ENCODE measurements around the gene TMC6.

The TMC6 gene

DNA sequence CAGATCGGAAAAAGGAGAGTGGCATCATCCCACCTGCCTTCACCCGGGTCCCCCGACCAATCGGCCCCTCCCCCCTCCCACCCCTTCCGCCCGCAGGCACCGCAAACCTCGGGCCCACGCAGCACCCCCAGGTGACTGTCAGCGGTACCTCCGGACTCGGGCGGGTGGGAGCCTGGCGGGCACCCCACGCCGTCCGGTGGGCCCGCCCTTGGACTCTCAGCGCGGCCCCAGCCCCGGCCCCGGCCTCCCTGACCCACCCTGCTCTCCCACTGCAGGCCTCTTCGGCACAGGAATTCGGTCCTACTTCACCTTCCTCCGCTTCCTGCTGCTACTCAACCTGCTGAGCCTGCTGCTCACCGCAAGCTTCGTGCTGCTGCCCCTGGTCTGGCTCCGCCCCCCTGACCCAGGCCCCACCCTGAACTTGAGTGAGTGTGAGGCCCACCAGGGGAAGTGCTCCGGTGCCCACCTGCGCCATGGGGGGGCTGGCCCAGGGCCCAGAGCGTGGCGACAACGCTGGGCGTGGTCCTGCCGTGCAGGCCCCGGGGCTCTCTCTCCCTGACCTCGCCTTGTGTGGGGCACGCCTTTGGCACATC, 3.6 kb upstream of the TMC6 start:
- no peak for DNase-seq (ENCODE audit: low read depth)
- no peak overlapping the region for H3K4me3 ChIP-seq (ENCODE audit: control insufficient read depth, low read depth, low read length)

DNA sequence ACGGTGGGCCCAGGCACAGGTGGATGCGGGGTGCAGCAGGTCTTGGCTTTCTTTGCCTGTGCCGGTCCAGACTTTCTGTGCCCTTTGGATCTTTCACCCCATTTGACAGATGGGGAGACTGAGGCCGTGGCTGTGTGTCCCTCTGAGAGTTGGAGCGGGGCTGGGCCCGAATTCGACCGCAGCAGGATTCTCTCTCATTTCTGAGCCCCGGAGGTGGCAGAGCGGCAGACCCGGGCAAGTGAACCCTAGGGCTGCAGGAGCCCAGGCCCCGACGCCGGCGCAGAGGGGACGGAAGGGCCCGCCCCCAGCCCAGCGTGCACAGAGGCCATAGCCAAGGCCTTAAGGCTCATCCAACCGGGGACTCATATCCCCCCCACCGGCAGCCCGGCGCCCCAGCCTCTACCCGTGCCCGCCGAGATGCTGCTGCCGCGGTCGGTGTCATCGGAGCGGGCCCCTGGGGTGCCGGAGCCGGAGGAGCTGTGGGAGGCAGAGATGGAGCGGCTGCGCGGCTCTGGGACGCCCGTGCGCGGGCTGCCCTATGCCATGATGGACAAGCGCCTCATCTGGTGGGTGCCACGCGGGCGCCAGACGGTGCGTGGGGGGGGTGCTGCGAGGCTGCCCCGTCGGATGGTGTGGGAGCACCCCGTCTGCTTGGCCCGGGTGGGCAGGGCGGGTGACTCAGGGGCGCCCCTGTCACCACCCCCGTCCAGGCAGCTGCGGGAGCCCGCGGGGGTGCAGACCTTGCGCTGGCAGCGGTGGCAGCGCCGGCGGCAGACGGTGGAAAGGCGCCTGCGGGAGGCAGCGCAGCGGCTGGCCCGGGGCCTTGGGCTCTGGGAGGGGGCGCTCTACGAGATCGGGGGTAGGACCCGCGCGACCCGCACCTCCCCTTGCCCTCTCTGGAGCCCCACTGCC, 2.9 kb upstream of the TMC6 start:
- no peak for DNase-seq (ENCODE audit: low read depth)
- TF ChIP-seq, protein P1, sequence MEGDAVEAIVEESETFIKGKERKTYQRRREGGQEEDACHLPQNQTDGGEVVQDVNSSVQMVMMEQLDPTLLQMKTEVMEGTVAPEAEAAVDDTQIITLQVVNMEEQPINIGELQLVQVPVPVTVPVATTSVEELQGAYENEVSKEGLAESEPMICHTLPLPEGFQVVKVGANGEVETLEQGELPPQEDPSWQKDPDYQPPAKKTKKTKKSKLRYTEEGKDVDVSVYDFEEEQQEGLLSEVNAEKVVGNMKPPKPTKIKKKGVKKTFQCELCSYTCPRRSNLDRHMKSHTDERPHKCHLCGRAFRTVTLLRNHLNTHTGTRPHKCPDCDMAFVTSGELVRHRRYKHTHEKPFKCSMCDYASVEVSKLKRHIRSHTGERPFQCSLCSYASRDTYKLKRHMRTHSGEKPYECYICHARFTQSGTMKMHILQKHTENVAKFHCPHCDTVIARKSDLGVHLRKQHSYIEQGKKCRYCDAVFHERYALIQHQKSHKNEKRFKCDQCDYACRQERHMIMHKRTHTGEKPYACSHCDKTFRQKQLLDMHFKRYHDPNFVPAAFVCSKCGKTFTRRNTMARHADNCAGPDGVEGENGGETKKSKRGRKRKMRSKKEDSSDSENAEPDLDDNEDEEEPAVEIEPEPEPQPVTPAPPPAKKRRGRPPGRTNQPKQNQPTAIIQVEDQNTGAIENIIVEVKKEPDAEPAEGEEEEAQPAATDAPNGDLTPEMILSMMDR (conservative IDR thresholded peaks at IDR 0.05; ENCODE audit: control insufficient read depth, insufficient read depth, low read depth, low read length): no peak

More for the DNA sequence above, 3.6 kb upstream of the TMC6 start:
- TF ChIP-seq, protein P1 (conservative IDR thresholded peaks at IDR 0.05; ENCODE audit: control insufficient read depth, insufficient read depth, low read depth, low read length): no peak

DNA sequence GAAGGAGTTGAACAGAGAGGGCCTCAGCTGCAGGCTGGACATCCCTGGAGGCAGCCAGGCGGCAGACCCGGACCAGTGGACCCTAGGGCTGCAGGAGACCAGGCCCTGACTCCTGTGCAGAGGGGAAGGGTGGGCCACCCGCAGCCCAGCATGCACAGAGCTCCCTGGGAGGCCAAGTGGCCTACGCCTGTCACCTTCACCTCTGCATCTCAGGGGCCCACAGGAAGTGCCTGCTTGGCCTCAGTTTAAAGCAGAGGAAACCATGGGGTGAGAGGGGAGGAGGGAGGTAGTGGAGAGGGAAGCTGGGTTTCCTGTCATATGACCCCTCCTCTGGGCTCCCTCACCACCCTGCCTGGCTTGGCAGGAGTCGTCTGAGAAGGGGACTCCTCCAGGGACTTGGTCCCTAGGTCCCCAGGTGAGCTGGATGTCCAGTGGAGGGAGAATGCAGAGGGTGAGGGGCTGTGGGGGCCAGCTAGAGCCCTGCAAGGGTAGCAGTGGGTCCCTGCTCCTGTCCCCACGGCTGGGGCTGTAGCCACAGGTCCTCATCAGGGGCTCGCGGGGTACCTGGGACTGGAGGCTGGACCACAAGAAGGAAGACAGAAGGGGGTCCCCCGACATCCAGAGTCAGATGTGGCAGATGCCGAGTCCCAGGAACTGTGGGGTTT, 2.0 kb upstream of the TMC6 start, which contains the start of gene TMC8:
TMC8 (plus strand) TSS at position 335 of the 665 bp plus-strand sequence. CDS start 818 bp downstream, outside the sequence.
- H3K4me3 ChIP-seq (ENCODE audit: control insufficient read depth, low read depth, low read length): no peak within 1 kb of the TSS
- DNase-seq (ENCODE audit: low read depth): no peak

More for the DNA sequence above, 2.9 kb upstream of the TMC6 start:
- H3K4me3 ChIP-seq (ENCODE audit: control insufficient read depth, low read depth, low read length): no peak overlapping the region

DNA sequence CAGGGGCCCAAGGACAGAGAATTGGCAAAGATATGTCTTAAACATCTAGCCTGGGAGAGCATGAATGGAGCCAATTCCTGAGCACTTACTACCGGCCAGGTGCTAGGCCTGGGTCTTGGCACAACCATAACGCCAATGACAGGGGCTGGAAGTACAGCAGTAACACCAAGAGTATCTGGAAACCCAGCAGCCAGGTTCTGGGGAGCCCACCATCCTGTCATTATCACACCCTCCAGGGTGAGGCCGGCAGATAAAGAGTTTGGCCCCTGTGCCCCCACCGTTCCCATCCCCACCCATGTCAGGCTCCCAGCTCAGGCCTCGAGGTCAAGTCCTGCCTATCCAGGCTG, 1.5 kb upstream of the TMC6 start:
- no peak overlapping the region for H3K4me3 ChIP-seq (ENCODE audit: control insufficient read depth, low read depth, low read length)
- no peak for DNase-seq (ENCODE audit: low read depth)
- TF ChIP-seq, protein P1 (conservative IDR thresholded peaks at IDR 0.05; ENCODE audit: control insufficient read depth, insufficient read depth, low read depth, low read length): no peak

More for the DNA sequence above, 2.0 kb upstream of the TMC6 start, which contains the start of gene TMC8:
- TF ChIP-seq, protein P1 (conservative IDR thresholded peaks at IDR 0.05; ENCODE audit: control insufficient read depth, insufficient read depth, low read depth, low read length): no peak

DNA sequence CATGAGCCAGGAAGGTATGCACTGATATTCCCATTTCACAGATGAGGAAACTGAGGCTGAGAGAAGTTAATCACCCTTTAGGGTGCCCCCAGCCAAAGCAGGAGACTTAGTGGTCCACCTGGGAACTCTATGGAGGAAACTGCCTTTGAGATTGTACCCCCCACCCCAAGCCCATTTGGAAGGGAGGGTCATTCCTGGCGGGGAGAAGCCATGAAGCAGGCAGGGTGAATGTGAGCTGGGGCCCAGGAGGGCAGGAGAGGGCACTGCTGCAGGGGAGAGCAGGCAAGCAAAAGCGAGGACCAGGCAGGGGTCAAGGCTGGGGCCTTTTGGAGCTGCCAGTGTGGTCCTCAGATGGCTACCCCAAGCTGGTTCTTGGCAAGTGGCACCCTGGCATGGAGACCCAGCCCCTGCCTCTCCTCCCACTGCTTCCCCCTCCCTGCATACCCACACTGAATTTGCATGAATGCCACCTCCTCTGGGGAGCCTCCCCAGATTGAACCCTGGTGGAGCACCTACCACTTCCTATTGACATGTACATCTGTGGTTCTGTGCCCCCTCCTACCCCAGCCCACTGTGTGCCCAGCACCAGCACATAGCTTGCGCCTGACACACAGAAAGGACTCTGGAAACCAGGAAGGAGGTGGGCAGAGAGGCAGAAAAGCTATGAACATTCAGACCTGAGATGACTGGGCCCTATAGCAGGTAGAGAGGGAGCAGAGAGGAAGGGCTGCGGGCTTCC, 965 bp upstream of the TMC6 start:
- no peak for DNase-seq (ENCODE audit: low read depth)
- no peak overlapping the region for H3K4me3 ChIP-seq (ENCODE audit: control insufficient read depth, low read depth, low read length)
- TF ChIP-seq, protein P1 (conservative IDR thresholded peaks at IDR 0.05; ENCODE audit: control insufficient read depth, insufficient read depth, low read depth, low read length): no peak
